Activated CD8-positive, alpha-beta memory T cell treated with anti-CD3 and anti-CD28 coated beads for 4 hours (primary cell): ENCODE data around the gene AMN1.
"Not testable (repeated sequence)": the region's sequence is repeated elsewhere in the genome, so short reads cannot be mapped to it uniquely, and the experiment has no call there.

ENCODE experiments used
- DNase-seq, 2 donors: peaks; one replicate each; pipeline ENCODE4 v3.0.0-alpha.2; 2020; ENCODE audit warnings: low read depth in 2 of 2

The AMN1 gene

GRCh38 chr12:31733549-31734432, 5.0 kb upstream of the AMN1 start:
- DNase-seq = not testable (repeated sequence)

- no peak for DNase-seq
These were observed 4.2 kb upstream of the AMN1 start for GRCh38 chr12:31732926-31733548.

GRCh38 chr12:31731203-31731602, 2.4 kb upstream of the AMN1 start:
- not testable (repeated sequence) for DNase-seq

GRCh38 chr12:31729705-31730104, 884 bp upstream of the AMN1 start:
- no peak for DNase-seq

GRCh38 chr12:31728289-31728916, 418 bp downstream of the AMN1 start:
- DNase-seq = no peak

GRCh38 chr12:31727192-31727591, 1.6 kb downstream of the AMN1 start:
- DNase-seq = no peak

GRCh38 chr12:31726575-31726974, 2.2 kb downstream of the AMN1 start:
- DNase-seq = no peak

GRCh38 chr12:31724557-31724956, 4.3 kb downstream of the AMN1 start:
- DNase-seq = no peak

GRCh38 chr12:31722580-31722979, 6.2 kb downstream of the AMN1 start:
- DNase-seq = no peak

- not testable (repeated sequence) for DNase-seq
These were observed 10.2 kb downstream of the AMN1 start for GRCh38 chr12:31718542-31719198.

- not testable (repeated sequence) for DNase-seq
These were observed 11.8 kb downstream of the AMN1 start for GRCh38 chr12:31716998-31717397.

- no peak for DNase-seq
These were observed 13.5 kb downstream of the AMN1 start for GRCh38 chr12:31715283-31715825.

GRCh38 chr12:31714406-31715271, 14.2 kb downstream of the AMN1 start:
- no peak for DNase-seq

- DNase-seq = no peak
These were observed 15.9 kb downstream of the AMN1 start for GRCh38 chr12:31712877-31713276.

GRCh38 chr12:31710021-31710818, 18.6 kb downstream of the AMN1 start:
- no peak for DNase-seq

GRCh38 chr12:31708118-31708517, 20.7 kb downstream of the AMN1 start:
- not testable (repeated sequence) for DNase-seq

- no peak for DNase-seq
These were observed 23.2 kb downstream of the AMN1 start for GRCh38 chr12:31705621-31706020.

- DNase-seq = no peak
These were observed 26.8 kb downstream of the AMN1 start for GRCh38 chr12:31702047-31702446.

- not testable (repeated sequence) for DNase-seq
These were observed 38.9 kb downstream of the AMN1 start for GRCh38 chr12:31689921-31690320.

GRCh38 chr12:31687101-31687527, 41.7 kb downstream of the AMN1 start:
- DNase-seq = no peak
